Measurements from ENCODE around the gene ATG14. TPM values are rescaled to one million over a fixed set of nuclear protein-coding genes. Genes with fewer than 3 reads are reported as not detected.
A peak's percentile ranks its signal among the peaks of the same experiment; 100 is the strongest.

ATG14 gene
- total RNA-seq, 5 donors from 2014 or later (not counting 1 experiment from before 2014, with no cell fraction given), result 13.2 to 18.1 (median 17.3) TPM

- peaks cover 0 to 2% of the 10 kb centered on the region in 2 experiments for H3K27me3 ChIP-seq (replicated peaks in 1 of 2; ENCODE audit: control insufficient read depth in 2 of 2, extremely low read depth in 1 of 2, insufficient read depth in 2 of 2, low read length in 1 of 2)
- H3K4me1 ChIP-seq (ENCODE audit: control insufficient read depth in 1 of 2, extremely low read depth in 1 of 2, insufficient read depth in 2 of 2, low read length in 2 of 2), result no peaks in the 10 kb centered on the region
- H3K4me3 ChIP-seq (ENCODE audit: control insufficient read depth in 1 of 2, extremely low read depth in 1 of 2, low read length in 1 of 2), result no peak overlapping the region
- ChIA-PET CTCF (interaction anchor here (0.7 to 2.3 kb wide), 4 partner anchors 9 to 1100 kb away, joined by 3 to 10 read pairs (median 4); no protein-coding TSS in a partner anchor), POLR2A (interaction anchor here in 1 of 2 donors (0.7 kb wide), 1 partner anchor 107 kb away, joined by 3 read pairs; no protein-coding TSS in a partner anchor)
- no peaks in the 10 kb centered on the region for H3K9me3 ChIP-seq
- no peaks in the 10 kb centered on the region for H3K27me3 Mint-ChIP-seq
- H3K9me3 Mint-ChIP-seq, result no peaks in the 10 kb centered on the region
- DNase-seq, result no peak
- no peaks in the 10 kb centered on the region for H3K36me3 Mint-ChIP-seq
- no peak overlapping the region for H3K27ac Mint-ChIP-seq
- WGBS (ENCODE audit: insufficient coverage), result 71% methylated on average over 1 of the region's 3 CpGs
- peaks cover 3 to 6% (median 3%) of the 10 kb centered on the region in 3 donors for H3K4me1 Mint-ChIP-seq
- H3K4me3 Mint-ChIP-seq, result no peak overlapping the region
- ATAC-seq (replicated peaks in 1 of 4), result no peak
- no peak overlapping the region for H3K27ac ChIP-seq (ENCODE audit: low read length)
- H3K36me3 ChIP-seq (ENCODE audit: control insufficient read depth in 2 of 2, extremely low read depth in 1 of 2, insufficient read depth in 1 of 2, low read length in 1 of 2), result no peaks in the 10 kb centered on the region
Observed at GRCh38 chr14:55448141-55448614, 36.5 kb upstream of the ATG14 start.

DNA sequence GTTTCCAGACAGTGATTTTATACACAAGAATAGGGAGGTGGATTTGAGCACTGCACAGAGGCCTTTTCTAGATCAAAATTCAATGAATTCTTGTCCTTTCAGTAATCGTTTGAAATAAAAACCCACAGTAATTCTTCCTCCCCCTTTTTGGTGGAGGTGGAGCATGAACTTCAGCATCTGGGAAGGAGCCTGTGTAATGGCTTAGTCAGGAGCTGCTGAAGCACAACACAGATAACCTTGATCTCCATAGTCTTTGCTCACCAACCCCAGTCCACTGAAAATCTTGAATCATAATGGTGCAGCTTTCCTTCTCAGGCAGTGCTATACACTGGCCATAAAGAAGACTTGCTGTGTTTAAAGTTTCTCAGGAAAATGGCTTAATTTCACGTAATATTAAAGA is 35.2 kb upstream of the ATG14 start:
- ATAC-seq (replicated peaks in 1 of 4) (no peak), DNase-seq (no peak)
- Mint-ChIP-seq H3K9me3 (no peaks in the 10 kb centered on the region), H3K4me1 (peaks cover 3 to 6% (median 3%) of the 10 kb centered on the region in 3 donors), H3K36me3 (no peaks in the 10 kb centered on the region), H3K27me3 (no peaks in the 10 kb centered on the region), H3K4me3 (no peak overlapping the region), H3K27ac (no peak overlapping the region)
- H3K36me3 ChIP-seq (ENCODE audit: control insufficient read depth in 2 of 2, extremely low read depth in 1 of 2, insufficient read depth in 1 of 2, low read length in 1 of 2), result no peaks in the 10 kb centered on the region
- no peaks in the 10 kb centered on the region for H3K4me1 ChIP-seq (ENCODE audit: control insufficient read depth in 1 of 2, extremely low read depth in 1 of 2, insufficient read depth in 2 of 2, low read length in 2 of 2)
- no peaks in the 10 kb centered on the region for H3K27me3 ChIP-seq (replicated peaks in 1 of 2; ENCODE audit: control insufficient read depth in 2 of 2, extremely low read depth in 1 of 2, insufficient read depth in 2 of 2, low read length in 1 of 2)
- no peak overlapping the region for H3K27ac ChIP-seq (ENCODE audit: low read length)
- CTCF ChIA-PET, result interaction anchor here (0.6 to 2.3 kb wide), 29 partner anchors 8 to 1258 kb away, joined by 3 to 24 read pairs (median 3); no protein-coding TSS in a partner anchor
- POLR2A ChIA-PET, result interaction anchor here (0.7 kb wide), 2 partner anchors 10 to 891 kb away, joined by 3 read pairs; no protein-coding TSS in a partner anchor
- no peak overlapping the region for H3K4me3 ChIP-seq (ENCODE audit: control insufficient read depth in 1 of 2, extremely low read depth in 1 of 2, low read length in 1 of 2)
- no peaks in the 10 kb centered on the region for H3K9me3 ChIP-seq
- WGBS (ENCODE audit: insufficient coverage), result no CpG with 5 or more reads among the region's 2 CpGs

DNA sequence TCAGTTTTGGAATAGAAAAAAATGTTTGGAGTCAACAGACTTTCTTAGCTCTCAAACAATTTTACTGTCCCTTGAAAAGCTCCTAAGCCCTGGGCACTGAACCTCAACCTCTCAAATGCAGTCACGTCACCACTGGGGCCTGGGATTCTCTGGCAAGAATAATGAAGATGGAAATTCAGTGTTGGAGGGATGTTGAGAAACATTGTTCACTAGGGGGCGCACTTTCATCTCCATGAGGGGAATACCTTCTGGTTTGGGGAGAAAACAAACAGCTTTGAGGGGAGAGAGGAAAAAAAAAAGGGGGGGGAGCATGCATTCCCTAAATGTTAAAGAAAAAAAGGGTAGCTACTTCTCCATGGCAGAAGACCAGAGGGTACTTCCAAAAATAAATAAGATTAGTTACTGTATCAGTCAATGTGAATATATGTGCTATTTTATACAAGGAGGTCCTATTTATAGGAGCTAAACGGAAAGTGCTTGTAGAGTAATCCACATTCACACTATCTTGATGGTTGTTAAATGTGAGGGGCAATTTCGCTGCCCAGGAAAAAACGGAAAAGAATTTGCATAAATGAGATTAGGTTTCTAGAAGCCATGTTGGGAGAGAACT is 34.6 kb upstream of the ATG14 start:
- H3K4me1 Mint-ChIP-seq, result peaks cover 3 to 6% (median 3%) of the 10 kb centered on the region in 3 donors
- POLR2A ChIA-PET, result interaction anchor here (0.7 kb wide), 2 partner anchors 10 to 892 kb away, joined by 3 read pairs; no protein-coding TSS in a partner anchor
- no peak overlapping the region for H3K4me3 Mint-ChIP-seq
- peaks cover 0 to 2% of the 10 kb centered on the region in 2 donors for H3K27me3 Mint-ChIP-seq
- no CpG with 5 or more reads among the region's 5 CpGs for WGBS (ENCODE audit: insufficient coverage)
- H3K36me3 ChIP-seq (ENCODE audit: control insufficient read depth in 2 of 2, extremely low read depth in 1 of 2, insufficient read depth in 1 of 2, low read length in 1 of 2), result no peaks in the 10 kb centered on the region
- peak in 2 of 4 experiments; percentile 44 to 56 for ATAC-seq (replicated peaks in 1 of 4)
- no peak overlapping the region for H3K27ac Mint-ChIP-seq
- H3K4me3 ChIP-seq (ENCODE audit: control insufficient read depth in 1 of 2, extremely low read depth in 1 of 2, low read length in 1 of 2), result no peak overlapping the region
- H3K9me3 Mint-ChIP-seq, result no peaks in the 10 kb centered on the region
- CTCF ChIA-PET, result interaction anchor here (0.6 to 2.3 kb wide), 31 partner anchors 8 to 1924 kb away, joined by 3 to 24 read pairs (median 4); no protein-coding TSS in a partner anchor
- H3K27me3 ChIP-seq (replicated peaks in 1 of 2; ENCODE audit: control insufficient read depth in 2 of 2, extremely low read depth in 1 of 2, insufficient read depth in 2 of 2, low read length in 1 of 2), result no peaks in the 10 kb centered on the region
- no peaks in the 10 kb centered on the region for H3K4me1 ChIP-seq (ENCODE audit: control insufficient read depth in 1 of 2, extremely low read depth in 1 of 2, insufficient read depth in 2 of 2, low read length in 2 of 2)
- no peak overlapping the region for H3K27ac ChIP-seq (ENCODE audit: low read length)
- no peaks in the 10 kb centered on the region for H3K36me3 Mint-ChIP-seq
- DNase-seq, result peak in 29 of 35 experiments; percentile 8 to 79 (median 32)
- no peaks in the 10 kb centered on the region for H3K9me3 ChIP-seq

DNA sequence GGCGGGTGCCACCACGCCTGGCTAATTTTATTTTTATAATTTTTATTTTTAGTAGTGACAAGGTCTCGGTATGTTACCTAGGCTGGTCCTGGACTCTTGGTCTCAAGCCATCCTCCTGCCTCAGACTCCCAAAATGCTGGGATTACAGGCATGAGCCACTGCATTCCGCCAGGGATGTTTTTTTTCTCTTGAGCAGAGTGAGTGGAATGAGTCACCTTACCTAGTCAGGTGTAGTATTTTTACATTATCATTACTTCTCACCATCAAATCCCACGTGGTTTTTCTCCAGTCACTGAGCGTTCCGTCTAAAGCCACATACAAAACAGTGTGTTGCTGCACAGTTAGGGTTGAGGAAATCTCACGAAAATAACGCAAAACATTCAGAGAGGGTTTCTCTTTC is 29.7 kb upstream of the ATG14 start:
- no peak overlapping the region for H3K4me3 Mint-ChIP-seq
- H3K9me3 ChIP-seq, result no peaks in the 10 kb centered on the region
- H3K36me3 ChIP-seq (ENCODE audit: control insufficient read depth in 2 of 2, extremely low read depth in 1 of 2, insufficient read depth in 1 of 2, low read length in 1 of 2), result no peaks in the 10 kb centered on the region
- H3K36me3 Mint-ChIP-seq, result no peaks in the 10 kb centered on the region
- H3K27ac ChIP-seq (ENCODE audit: low read length), result no peak overlapping the region
- ChIA-PET POLR2A (interaction anchor here in 1 of 2 donors (0.6 kb wide), 1 partner anchor 167 kb away, joined by 7 read pairs; no protein-coding TSS in a partner anchor), CTCF (interaction anchor here in 1 of 2 donors (0.7 kb wide), 1 partner anchor 17 kb away, joined by 3 read pairs; no protein-coding TSS in a partner anchor)
- DNase-seq, result no peak
- no peak overlapping the region for H3K27ac Mint-ChIP-seq
- no peaks in the 10 kb centered on the region for H3K4me1 ChIP-seq (ENCODE audit: control insufficient read depth in 1 of 2, extremely low read depth in 1 of 2, insufficient read depth in 2 of 2, low read length in 2 of 2)
- no peaks in the 10 kb centered on the region for H3K9me3 Mint-ChIP-seq
- H3K27me3 ChIP-seq (replicated peaks in 1 of 2; ENCODE audit: control insufficient read depth in 2 of 2, extremely low read depth in 1 of 2, insufficient read depth in 2 of 2, low read length in 1 of 2), result peaks cover 0 to 11% of the 10 kb centered on the region in 2 experiments
- no peak overlapping the region for H3K4me3 ChIP-seq (ENCODE audit: control insufficient read depth in 1 of 2, extremely low read depth in 1 of 2, low read length in 1 of 2)
- no peak for ATAC-seq (replicated peaks in 1 of 4)
- peaks cover 3 to 4% (median 3%) of the 10 kb centered on the region in 3 donors for H3K4me1 Mint-ChIP-seq
- peaks cover 0 to 2% of the 10 kb centered on the region in 2 donors for H3K27me3 Mint-ChIP-seq
- WGBS (ENCODE audit: insufficient coverage), result no CpG with 5 or more reads among the region's 9 CpGs

- H3K4me1 Mint-ChIP-seq, result peaks cover 0 to 2% (median 0%) of the 10 kb centered on the region in 3 donors
- ChIA-PET CTCF (interaction anchor here (0.7 kb wide), 2 partner anchors 494 to 1212 kb away, joined by 3 read pairs; no protein-coding TSS in a partner anchor), POLR2A (interaction anchor here in 1 of 2 donors (0.6 kb wide), 2 partner anchors 100 to 168 kb away, joined by 3 to 7 read pairs; no protein-coding TSS in a partner anchor)
- DNase-seq (no peak), ATAC-seq (replicated peaks in 1 of 4) (no peak)
- peaks cover 0 to 2% of the 10 kb centered on the region in 2 donors for H3K27me3 Mint-ChIP-seq
- Histone ChIP-seq H3K9me3 (no peaks in the 10 kb centered on the region), H3K4me3 (ENCODE audit: control insufficient read depth in 1 of 2, extremely low read depth in 1 of 2, low read length in 1 of 2) (no peak within 1 kb of the TSS), H3K4me1 (ENCODE audit: control insufficient read depth in 1 of 2, extremely low read depth in 1 of 2, insufficient read depth in 2 of 2, low read length in 2 of 2) (peaks cover 0 to under 1% of the 10 kb centered on the region in 2 experiments), H3K36me3 (ENCODE audit: control insufficient read depth in 2 of 2, extremely low read depth in 1 of 2, insufficient read depth in 1 of 2, low read length in 1 of 2) (no peaks in the 10 kb centered on the region), H3K27me3 (replicated peaks in 1 of 2; ENCODE audit: control insufficient read depth in 2 of 2, extremely low read depth in 1 of 2, insufficient read depth in 2 of 2, low read length in 1 of 2) (peaks cover 0 to 11% of the 10 kb centered on the region in 2 experiments), H3K27ac (ENCODE audit: low read length) (no peak within 1 kb of the TSS)
- H3K9me3 Mint-ChIP-seq, result no peaks in the 10 kb centered on the region
- H3K4me3 Mint-ChIP-seq, result no peak within 1 kb of the TSS
- H3K36me3 Mint-ChIP-seq, result no peaks in the 10 kb centered on the region
- 42% methylated on average over 27 of the region's 29 CpGs for WGBS (ENCODE audit: insufficient coverage)
- H3K27ac Mint-ChIP-seq, result no peak within 1 kb of the TSS
Observed at GRCh38 chr14:55440385-55440784, 28.8 kb upstream of the ATG14 start, which contains the start of gene TBPL2. Gene TBPL2 (minus strand): TSS chr14:55440616. CDS start chr14:55440449, 167 bp downstream.

- Histone ChIP-seq H3K4me1 (ENCODE audit: control insufficient read depth in 1 of 2, extremely low read depth in 1 of 2, insufficient read depth in 2 of 2, low read length in 2 of 2) (peaks cover 16 to 18% of the 10 kb centered on the region in 2 experiments), H3K4me3 (ENCODE audit: control insufficient read depth in 1 of 2, extremely low read depth in 1 of 2, low read length in 1 of 2) (no peak overlapping the region), H3K27me3 (replicated peaks in 1 of 2; ENCODE audit: control insufficient read depth in 2 of 2, extremely low read depth in 1 of 2, insufficient read depth in 2 of 2, low read length in 1 of 2) (peaks cover 0 to 11% of the 10 kb centered on the region in 2 experiments), H3K27ac (ENCODE audit: low read length) (no peak overlapping the region), H3K36me3 (ENCODE audit: control insufficient read depth in 2 of 2, extremely low read depth in 1 of 2, insufficient read depth in 1 of 2, low read length in 1 of 2) (no peaks in the 10 kb centered on the region), H3K9me3 (no peaks in the 10 kb centered on the region)
- 60% methylated on average over 4 of the region's 10 CpGs for WGBS (ENCODE audit: insufficient coverage)
- Mint-ChIP-seq H3K4me3 (no peak overlapping the region), H3K27me3 (peaks cover 0 to 2% of the 10 kb centered on the region in 2 donors), H3K36me3 (no peaks in the 10 kb centered on the region), H3K27ac (no peak overlapping the region), H3K4me1 (peaks cover 19 to 21% (median 20%) of the 10 kb centered on the region in 3 donors), H3K9me3 (no peaks in the 10 kb centered on the region)
- peak in 2 of 35 experiments; percentile 16 to 34 for DNase-seq
- ChIA-PET POLR2A (interaction anchor here in 1 of 2 donors (0.7 kb wide), 1 partner anchor 1079 kb away, joined by 3 read pairs; no protein-coding TSS in a partner anchor), CTCF (interaction anchor here (0.6 to 2.3 kb wide), 6 partner anchors 8 to 1036 kb away, joined by 3 to 13 read pairs (median 6); no protein-coding TSS in a partner anchor)
- ATAC-seq (replicated peaks in 1 of 4), result no peak
Observed at GRCh38 chr14:55438066-55438683, 26.5 kb upstream of the ATG14 start.

All from T-cell (primary cell).